ENCODE measurements around the gene TBX2. TPM values are rescaled to one million over a fixed set of nuclear protein-coding genes. Genes with fewer than 3 reads are reported as not detected.
"Not testable (repeated sequence)": the region's sequence is repeated elsewhere in the genome, so short reads cannot be mapped to it uniquely, and the experiment has no call there.

Gene TBX2
- total and polyA plus RNA-seq, 2 of the 4 experiments (the other 2 are of a cell fraction): 20.1 to 64.1 TPM

DNA sequence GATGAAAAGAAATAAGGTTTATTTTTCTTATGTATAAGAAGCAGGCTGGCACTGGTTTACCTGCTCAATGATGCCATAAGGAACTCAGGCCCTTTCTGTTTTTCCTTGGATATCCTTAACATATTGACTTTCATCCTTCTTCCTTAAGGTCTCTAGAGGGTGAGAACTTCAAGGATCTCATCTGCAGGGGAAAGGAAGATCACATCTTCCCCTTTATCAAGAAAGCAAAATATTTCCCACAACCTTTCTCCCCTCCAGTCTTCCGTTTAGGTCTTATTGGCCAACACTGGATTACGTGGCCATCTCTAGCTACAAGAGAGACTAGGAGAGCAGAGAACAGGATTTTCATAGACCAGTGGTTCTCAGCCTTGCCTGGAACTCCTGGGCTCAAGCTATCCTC, 48.4 kb downstream of the TBX2 start:
- no peak overlapping the region for H3K18ac ChIP-seq (ENCODE audit: low read depth, low read length)
- H3K14ac ChIP-seq (replicated peaks; ENCODE audit: low read depth, low read length): no peak overlapping the region
- in situ Hi-C loops (cut with MboI; ENCODE audit: low sequenced_read_pairs): no loop called here
- H2AFZ ChIP-seq (replicated peaks; ENCODE audit: low read length, poor library complexity): no peak overlapping the region
- intact Hi-C loops (cut with micrococcal nuclease): no loop called here
- no peak overlapping the region for H3K27ac ChIP-seq (ENCODE audit: insufficient read depth, low read length)
- no peak overlapping the region for H2BK5ac ChIP-seq (ENCODE audit: low read depth, low read length, poor library complexity, severe bottlenecking)
- no peak overlapping the region for H3K4me2 ChIP-seq (ENCODE audit: low read depth, low read length)
- DNase-seq (no peak), ATAC-seq (ENCODE audit: low read depth) (no peak)
- ChIA-PET POLR2A (ENCODE audit: unreplicated experiment) (no interaction called here), CTCF (no interaction called here)
- no peak overlapping the region for H4K5ac ChIP-seq (ENCODE audit: low read depth, low read length)
- WGBS, 2 experiments (ENCODE audit: extremely low coverage in 2 of 2, insufficient read length in 1 of 2): no CpG with 5 or more reads among the region's 2 CpGs
- H2AK9ac ChIP-seq (replicated peaks; ENCODE audit: low read depth, low read length, poor library complexity): no peak overlapping the region
- dilution Hi-C loops (cut with HindIII; ENCODE audit: low sequenced_read_pairs, unreplicated experiment): no loop called here
- H4K8ac ChIP-seq (ENCODE audit: low read depth in 2 of 2, low read length in 2 of 2): no peak overlapping the region
- TF ChIP-seq MAZ (IDR thresholded peaks at IDR 0.05; ENCODE audit: borderline replicate concordance, low read depth, low read length) (no peak), SMC3 (IDR thresholded peaks at IDR 0.05; ENCODE audit: low read depth, low read length) (no peak), POLR2A (IDR thresholded peaks at IDR 0.05; ENCODE audit: low read depth, low read length) (no peak), MXI1 (IDR thresholded peaks at IDR 0.05; ENCODE audit: borderline replicate concordance, low read depth, low read length) (no peak)
- H3K4ac ChIP-seq (ENCODE audit: low read depth, low read length): no peak overlapping the region
- H2BK120ac ChIP-seq (ENCODE audit: low read depth, low read length): no peak overlapping the region
- peaks cover 5% of the 10 kb centered on the region; the same call in 1 of the 2 replicates for H3K9me3 ChIP-seq (ENCODE audit: control insufficient read depth, insufficient read depth, low read length)
- no peak overlapping the region for H2BK15ac ChIP-seq (ENCODE audit: low read depth, low read length)
- H3K56ac ChIP-seq (ENCODE audit: extremely low read depth, insufficient read depth, low read length): no peak overlapping the region
- no peak overlapping the region for H2BK20ac ChIP-seq (ENCODE audit: low read depth, low read length)
- 0 out of 2 replicates have a peak, but pooled peaks cover 3% of the 10 kb centered on the region for H3K9me1 ChIP-seq (ENCODE audit: insufficient read depth, low read length)
- peaks cover 48% of the 10 kb centered on the region for H3K27me3 ChIP-seq (ENCODE audit: control insufficient read depth, insufficient read depth, low read length)
- H3K36me3 ChIP-seq (ENCODE audit: control insufficient read depth, insufficient read depth, low read length): no peaks in the 10 kb centered on the region
- H3K9ac ChIP-seq (ENCODE audit: low read depth, low read length): no peak overlapping the region
- H3K4me3 ChIP-seq (ENCODE audit: insufficient read depth, low read depth, low read length): no peak overlapping the region
- no peak overlapping the region for H3K23ac ChIP-seq (ENCODE audit: low read depth, low read length)
- H3K79me1 ChIP-seq (ENCODE audit: low read depth in 1 of 2, low read length in 2 of 2): no peaks in the 10 kb centered on the region
- peaks cover 4% of the 10 kb centered on the region; the same call in 1 of the 2 replicates for H3K4me1 ChIP-seq (ENCODE audit: control insufficient read depth, insufficient read depth, low read length)
- H2AK5ac ChIP-seq (ENCODE audit: low read depth, low read length): no peak overlapping the region
- BruUV-seq (replicated peaks): no TSS peak
- no peak overlapping the region for H4K91ac ChIP-seq (ENCODE audit: insufficient read depth, low read depth, low read length)
- H4K20me1 ChIP-seq (ENCODE audit: insufficient read depth, low read length): no peaks in the 10 kb centered on the region

DNA sequence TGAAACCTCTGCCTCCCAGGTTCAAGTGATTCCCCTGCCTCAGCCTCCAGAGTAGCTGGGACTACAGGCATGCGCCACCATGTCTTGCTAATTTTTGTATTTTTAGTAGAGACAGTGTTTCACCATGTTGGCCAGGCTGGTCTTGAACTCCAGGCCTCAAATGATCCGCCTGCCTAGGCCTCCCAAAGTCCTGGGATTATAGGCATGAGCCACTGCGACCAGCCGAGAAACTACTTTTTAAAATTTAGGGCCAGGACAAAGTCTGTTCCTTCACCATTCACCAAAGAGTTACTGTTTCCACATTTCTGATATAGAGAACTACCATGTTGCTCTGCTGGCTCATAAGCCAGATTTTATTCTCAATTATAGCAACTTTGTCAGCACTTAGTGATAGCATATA, 49.5 kb downstream of the TBX2 start:
- H2AK5ac ChIP-seq (ENCODE audit: low read depth, low read length); H2BK5ac ChIP-seq (ENCODE audit: low read depth, low read length, poor library complexity, severe bottlenecking); H3K9ac ChIP-seq (ENCODE audit: low read depth, low read length); H3K18ac ChIP-seq (ENCODE audit: low read depth, low read length); H4K5ac ChIP-seq (ENCODE audit: low read depth, low read length); H3K4me1 ChIP-seq (ENCODE audit: control insufficient read depth, insufficient read depth, low read length); H3K36me3 ChIP-seq (ENCODE audit: control insufficient read depth, insufficient read depth, low read length); ATAC-seq (ENCODE audit: low read depth); H3K9me1 ChIP-seq (ENCODE audit: insufficient read depth, low read length); H3K4me3 ChIP-seq (ENCODE audit: insufficient read depth, low read depth, low read length); H2AFZ ChIP-seq (replicated peaks; ENCODE audit: low read length, poor library complexity); H2BK15ac ChIP-seq (ENCODE audit: low read depth, low read length); H3K27ac ChIP-seq (ENCODE audit: insufficient read depth, low read length); H3K9me3 ChIP-seq (ENCODE audit: control insufficient read depth, insufficient read depth, low read length); H4K8ac ChIP-seq (ENCODE audit: low read depth in 2 of 2, low read length in 2 of 2); H3K79me1 ChIP-seq (ENCODE audit: low read depth in 1 of 2, low read length in 2 of 2); H3K4me2 ChIP-seq (ENCODE audit: low read depth, low read length); H2AK9ac ChIP-seq (replicated peaks; ENCODE audit: low read depth, low read length, poor library complexity); H2BK20ac ChIP-seq (ENCODE audit: low read depth, low read length); H3K23ac ChIP-seq (ENCODE audit: low read depth, low read length); intact Hi-C loops (cut with micrococcal nuclease); CTCF ChIA-PET; BruUV-seq (replicated peaks); dilution Hi-C loops (cut with HindIII; ENCODE audit: low sequenced_read_pairs, unreplicated experiment); in situ Hi-C loops (cut with MboI; ENCODE audit: low sequenced_read_pairs); H3K4ac ChIP-seq (ENCODE audit: low read depth, low read length); H4K20me1 ChIP-seq (ENCODE audit: insufficient read depth, low read length); H4K91ac ChIP-seq (ENCODE audit: insufficient read depth, low read depth, low read length); H3K56ac ChIP-seq (ENCODE audit: extremely low read depth, insufficient read depth, low read length); H3K14ac ChIP-seq (replicated peaks; ENCODE audit: low read depth, low read length); DNase-seq; H2BK120ac ChIP-seq (ENCODE audit: low read depth, low read length): not testable (repeated sequence)
- peaks cover 55% of the 10 kb centered on the region for H3K27me3 ChIP-seq (ENCODE audit: control insufficient read depth, insufficient read depth, low read length)
- POLR2A ChIA-PET (ENCODE audit: unreplicated experiment): interaction anchor here (0.6 kb wide), 1 partner anchor 131 kb away, joined by 4 read pairs; no protein-coding TSS in a partner anchor
- WGBS, 2 experiments (ENCODE audit: extremely low coverage in 2 of 2, insufficient read length in 1 of 2): 100% methylated on average over 1 of the region's 4 CpGs; no CpG with 5 or more reads in 1 of the 2 experiments
